Neural progenitor cell (in vitro differentiated cells): ENCODE data around the gene PRXL2C.
"Not testable (repeated sequence)": the region's sequence is repeated elsewhere in the genome, so short reads cannot be mapped to it uniquely, and the experiment has no call there.

Experiments used
- CTCF ChIP-seq: fragments of 200-600 bp; sonication (generic); IDR thresholded peaks from 2 replicates; pipeline ENCODE4 v1.5.1; 2017; ENCODE audit warnings: antibody characterized with exemption, mild to moderate bottlenecking
- EZH2 ChIP-seq: fragments of 200-600 bp; sonication (generic); IDR thresholded peaks from 2 replicates; pipeline ENCODE4 v1.6.1; 2017; ENCODE audit warnings: antibody characterized with exemption, mild to moderate bottlenecking, moderate library complexity
- EZH2phosphoT487 ChIP-seq: fragments of 200-600 bp; sonication (generic); IDR thresholded peaks from 2 replicates; pipeline ENCODE4 v1.6.1; 2017; ENCODE audit warnings: antibody characterized with exemption

GRCh38 chr9:96700721-96701375 is 45.7 kb upstream of the PRXL2C start:
- not testable (repeated sequence) for TF ChIP-seq CTCF, EZH2phosphoT487, EZH2
